Panc1 (cell line): ENCODE results near the gene ATRN. TPM values are rescaled to one million over a fixed set of nuclear protein-coding genes. Genes with fewer than 3 reads are reported as not detected.

ENCODE experiments used
- ATAC-seq: fragments of 200-7000 bp; cut with Tn5 transposase; 2 replicates; pipeline ENCODE4 v1.9.1; 2020; ENCODE audit warnings: mild to moderate bottlenecking, moderate library complexity
- BruUV-seq: library from RNA; stranded (reverse); fragments of 400-500 nt; replicated peaks from 2 replicates; lab custom pipeline; 2021; lab: Mats Ljungman, UMichigan
- CTCF ChIA-PET: fragments of 300-600 bp; sonication (Branson Sonifier 250); formaldehyde crosslinking; loops from one replicate; lab custom pipeline; 2022; ENCODE audit warnings: antibody characterized with exemption; lab: Charles Lee
- POLR2A ChIA-PET: fragments of 300-600 bp; sonication (Branson Sonifier 250); formaldehyde crosslinking; loops from one replicate; lab custom pipeline; 2022; ENCODE audit warnings: antibody characterized with exemption; lab: Charles Lee
- DNase-seq: peaks from one replicate; pipeline ENCODE4 v3.0.0-alpha.2; 2010; ENCODE audit warnings: low read depth, low spot score
- H3K27ac ChIP-seq: 2 replicates; pipeline ENCODE4 v1.5.1; 2011; ENCODE audit warnings: mild to moderate bottlenecking, low read length, inconsistent platforms
- H3K27me3 ChIP-seq: fragments of 200-500 bp; sonication (Bioruptor generic); 2 replicates; pipeline ENCODE4 v1.6.0; 2014; ENCODE audit warnings: low read length, inconsistent platforms; ENCODE audit not compliant: control insufficient read depth, insufficient read depth
- H3K36me3 ChIP-seq: fragments of 200-500 bp; sonication (Bioruptor generic); 2 replicates; pipeline ENCODE4 v1.5.1; 2014; ENCODE audit warnings: inconsistent platforms, mild to moderate bottlenecking, low read length, moderate library complexity; ENCODE audit not compliant: control insufficient read depth, insufficient read depth
- H3K4me1 ChIP-seq: 2 replicates; pipeline ENCODE4 v1.5.1; 2011; ENCODE audit warnings: inconsistent platforms, mild to moderate bottlenecking, low read length, moderate library complexity; ENCODE audit not compliant: control insufficient read depth, insufficient read depth
- H3K4me3 ChIP-seq, 2 experiments: 2 replicates each; pipeline ENCODE4 v1.5.1; 2011 to 2012; ENCODE audit warnings: low read depth in 2 of 2, low read length in 2 of 2, mild to moderate bottlenecking in 2 of 2, inconsistent platforms in 1 of 2, moderate library complexity in 1 of 2
- H3K9me3 ChIP-seq: fragments of 200-500 bp; sonication (Bioruptor generic); 2 replicates; pipeline ENCODE4 v1.5.1; 2014; ENCODE audit warnings: low read depth, mild to moderate bottlenecking, inconsistent platforms, low read length, moderate library complexity; ENCODE audit not compliant: control insufficient read depth, insufficient read depth
- CTCF ChIP-seq: fragments of 450-650 bp; IDR thresholded peaks from 2 replicates; pipeline ENCODE4 v1.5.1; 2017; ENCODE audit warnings: mild to moderate bottlenecking
- POLR2AphosphoS5 ChIP-seq: IDR thresholded peaks from 2 replicates; pipeline ENCODE4 v1.6.1; 2012; ENCODE audit warnings: mild to moderate bottlenecking, low read depth, low read length, moderate library complexity
- SIN3A ChIP-seq: IDR thresholded peaks from 2 replicates; pipeline ENCODE4 v1.6.1; 2012; ENCODE audit warnings: low read depth, mild to moderate bottlenecking, low read length, moderate library complexity, borderline replicate concordance; ENCODE audit not compliant: insufficient read depth
- TCF7L2 ChIP-seq: IDR thresholded peaks from 2 replicates; pipeline ENCODE4 v1.6.1; 2011; ENCODE audit warnings: mild to moderate bottlenecking, low read depth, low read length, inconsistent platforms
- in situ Hi-C: cut with HindIII; loops from 2 replicates; pipeline ENCODE4 v1.10.0; 2016; ENCODE audit warnings: low sequenced_read_pairs, low pct_unique_long_range_greater_than_20kb
- intact Hi-C: fragments of 100-400 bp; cut with micrococcal nuclease; formaldehyde crosslinking; loops from one replicate; pipeline ENCODE4 v1.10.0; 2022; ENCODE audit not compliant: unreplicated experiment
- total RNA-seq: library from RNA; stranded (reverse); gene quantifications from one replicate; pipeline ENCODE4 v1.2.1, GENCODE V29; 2021; ENCODE audit not compliant: unreplicated experiment
- TF ChIP-seq, protein P1 (sequence below), 2 experiments: IDR thresholded peaks; 2 replicates each; pipeline ENCODE4 v1.6.1; 2011 to 2012; ENCODE audit warnings: low read depth in 2 of 2, control low read depth in 1 of 2, low read length in 1 of 2, mild to moderate bottlenecking in 1 of 2, moderate library complexity in 1 of 2; ENCODE audit not compliant: insufficient read depth in 1 of 2

ATRN gene
- total RNA-seq, 1 experiment from 2014 or later = 33.8 TPM

- H3K4me1 ChIP-seq = peaks cover 11% of the 10 kb centered on the region
- peak overlapping the region; percentile 61 to 89 for H3K4me3 ChIP-seq
- ATAC-seq (no peak), DNase-seq (no peak)
- BruUV-seq = no TSS peak
- peaks cover 3% of the 10 kb centered on the region; the same call in 1 of the 2 replicates for H3K36me3 ChIP-seq
- ChIA-PET CTCF (interaction anchor here (0.6 kb wide), 1 partner anchor 37 kb away, joined by 3 read pairs; no protein-coding TSS in a partner anchor), POLR2A (interaction anchor here (0.6 kb wide), 2 partner anchors 84 to 400 kb away, joined by 7 to 8 read pairs; no protein-coding TSS in a partner anchor)
- in situ Hi-C loops = no loop called here
- no peak for TF ChIP-seq CTCF
- no peak for TF ChIP-seq SIN3A
- TF ChIP-seq, protein P1, sequence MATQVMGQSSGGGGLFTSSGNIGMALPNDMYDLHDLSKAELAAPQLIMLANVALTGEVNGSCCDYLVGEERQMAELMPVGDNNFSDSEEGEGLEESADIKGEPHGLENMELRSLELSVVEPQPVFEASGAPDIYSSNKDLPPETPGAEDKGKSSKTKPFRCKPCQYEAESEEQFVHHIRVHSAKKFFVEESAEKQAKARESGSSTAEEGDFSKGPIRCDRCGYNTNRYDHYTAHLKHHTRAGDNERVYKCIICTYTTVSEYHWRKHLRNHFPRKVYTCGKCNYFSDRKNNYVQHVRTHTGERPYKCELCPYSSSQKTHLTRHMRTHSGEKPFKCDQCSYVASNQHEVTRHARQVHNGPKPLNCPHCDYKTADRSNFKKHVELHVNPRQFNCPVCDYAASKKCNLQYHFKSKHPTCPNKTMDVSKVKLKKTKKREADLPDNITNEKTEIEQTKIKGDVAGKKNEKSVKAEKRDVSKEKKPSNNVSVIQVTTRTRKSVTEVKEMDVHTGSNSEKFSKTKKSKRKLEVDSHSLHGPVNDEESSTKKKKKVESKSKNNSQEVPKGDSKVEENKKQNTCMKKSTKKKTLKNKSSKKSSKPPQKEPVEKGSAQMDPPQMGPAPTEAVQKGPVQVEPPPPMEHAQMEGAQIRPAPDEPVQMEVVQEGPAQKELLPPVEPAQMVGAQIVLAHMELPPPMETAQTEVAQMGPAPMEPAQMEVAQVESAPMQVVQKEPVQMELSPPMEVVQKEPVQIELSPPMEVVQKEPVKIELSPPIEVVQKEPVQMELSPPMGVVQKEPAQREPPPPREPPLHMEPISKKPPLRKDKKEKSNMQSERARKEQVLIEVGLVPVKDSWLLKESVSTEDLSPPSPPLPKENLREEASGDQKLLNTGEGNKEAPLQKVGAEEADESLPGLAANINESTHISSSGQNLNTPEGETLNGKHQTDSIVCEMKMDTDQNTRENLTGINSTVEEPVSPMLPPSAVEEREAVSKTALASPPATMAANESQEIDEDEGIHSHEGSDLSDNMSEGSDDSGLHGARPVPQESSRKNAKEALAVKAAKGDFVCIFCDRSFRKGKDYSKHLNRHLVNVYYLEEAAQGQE (IDR thresholded peaks at IDR 0.05; ENCODE audit: insufficient read depth in 1 of 2, low read depth in 2 of 2, low read length in 1 of 2) = no peak
- TF ChIP-seq TCF7L2 = no peak
- TF ChIP-seq POLR2AphosphoS5 = no peak
- no peaks in the 10 kb centered on the region for H3K9me3 ChIP-seq
- intact Hi-C loops = no loop called here
- H3K27me3 ChIP-seq = no peaks in the 10 kb centered on the region; the same call in 1 of the 2 replicates
- peak overlapping the region; percentile 90 for H3K27ac ChIP-seq
Observed at GRCh38 chr20:3470208-3470626, 601 bp upstream of the ATRN start.

DNA sequence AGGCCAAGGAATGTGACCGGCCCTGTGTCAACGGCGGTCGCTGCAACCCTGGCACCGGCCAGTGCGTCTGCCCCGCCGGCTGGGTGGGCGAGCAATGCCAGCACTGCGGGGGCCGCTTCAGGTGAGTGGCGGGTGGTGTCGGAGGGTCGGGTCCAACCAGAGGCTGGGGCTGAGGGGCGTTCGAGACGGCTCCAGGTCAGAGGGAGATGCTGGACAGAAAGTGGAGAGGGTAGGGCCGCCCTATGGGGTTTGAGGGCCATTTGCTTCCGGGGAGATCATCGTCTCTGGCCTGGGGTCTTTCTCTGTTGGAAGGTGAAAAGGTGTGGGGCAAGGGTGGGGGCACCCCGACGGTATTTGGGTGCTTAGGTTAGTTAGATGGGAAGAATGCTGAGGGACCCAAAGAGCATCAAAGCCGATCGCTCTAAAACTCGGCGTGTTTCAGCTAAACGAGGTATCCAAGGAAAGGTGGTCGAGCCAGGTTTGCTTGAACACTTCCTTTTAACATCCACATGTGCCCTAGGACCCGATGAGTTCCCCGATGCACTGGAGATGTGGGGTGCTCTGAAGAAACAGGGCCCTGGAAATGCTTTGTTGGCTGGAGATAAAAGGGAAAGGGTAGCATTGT, 691 bp downstream of the ATRN start:
- CTCF ChIA-PET = no interaction called here
- POLR2A ChIA-PET = no interaction called here
- no TSS peak for BruUV-seq
- TF ChIP-seq, protein P1 (IDR thresholded peaks at IDR 0.05; ENCODE audit: insufficient read depth in 1 of 2, low read depth in 2 of 2, low read length in 1 of 2) = no peak
- TF ChIP-seq TCF7L2 (no peak), POLR2AphosphoS5 (no peak), CTCF (no peak), SIN3A (no peak)
- intact Hi-C loops = no loop called here
- peak overlapping the region; percentile 61 to 89 for H3K4me3 ChIP-seq
- in situ Hi-C loops = no loop called here
- peaks cover 3% of the 10 kb centered on the region; the same call in 1 of the 2 replicates for H3K36me3 ChIP-seq
- peak; percentile 39 for ATAC-seq
- H3K9me3 ChIP-seq = no peaks in the 10 kb centered on the region
- peak overlapping the region; percentile 84 for H3K27ac ChIP-seq
- DNase-seq = no peak
- H3K4me1 ChIP-seq = peaks cover 11% of the 10 kb centered on the region
- H3K27me3 ChIP-seq = no peaks in the 10 kb centered on the region
